SK-N-SH (cell line): ENCODE data around the gene NF2. TPM values are rescaled to one million over a fixed set of nuclear protein-coding genes. Genes with fewer than 3 reads are reported as not detected.

ENCODE experiments used
- CTCF ChIA-PET: fragments of 300-600, 350-600 bp; formaldehyde crosslinking; extraction: SDS; loops from one replicate; lab custom pipeline; 2021; lab: Yijun Ruan, JAX
- POLR2A ChIA-PET: fragments of 350-600 bp; sonication (Branson Sonifier 250); formaldehyde crosslinking; extraction: SDS; loops from one replicate; lab custom pipeline; 2020; ENCODE audit warnings: antibody characterized with exemption, inconsistent platforms; lab: Yijun Ruan, JAX
- DNase-seq: peaks from one replicate; pipeline ENCODE4 v3.0.0; 2012
- H2AFZ ChIP-seq: fragments of 200-600 bp; sonication (generic); 2 replicates; pipeline ENCODE4 v1.8.1; 2016; ENCODE audit warnings: antibody characterized with exemption, mild to moderate bottlenecking, low read depth
- H3F3A ChIP-seq: fragments of 200-600 bp; sonication (generic); replicated peaks from 2 replicates; pipeline ENCODE3; 2016; ENCODE audit warnings: antibody characterized with exemption, mild to moderate bottlenecking; ENCODE audit not compliant: insufficient read depth
- H3K27ac ChIP-seq, 2 experiments: fragments of 200-500 bp in 1 of 2; fragments of 200-600 bp in 1 of 2; sonication (Bioruptor generic) in 1 of 2; sonication (generic), shearing (Covaris generic) in 1 of 2; 2 replicates each; pipeline versions ENCODE4 v1.5.1 to v1.6.1; 2014 to 2016; ENCODE audit warnings: low read depth in 2 of 2, inconsistent platforms in 1 of 2, low read length in 1 of 2, mild to moderate bottlenecking in 1 of 2, mixed read lengths in 1 of 2
- H3K27me3 ChIP-seq: fragments of 200-600 bp; sonication (generic), shearing (Covaris generic); 2 replicates; pipeline ENCODE4 v1.6.1; 2016; ENCODE audit warnings: mixed run types; ENCODE audit not compliant: insufficient read depth
- H3K36me3 ChIP-seq, 2 experiments: fragments of 200-500 bp in 1 of 2; fragments of 200-600 bp in 1 of 2; sonication (Bioruptor generic) in 1 of 2; sonication (generic) in 1 of 2; replicated peaks in 1 of 2; 2 replicates each; pipeline versions ENCODE3 to v1.5.1; 2014 to 2016; ENCODE audit warnings: low read length in 1 of 2, mild to moderate bottlenecking in 1 of 2; ENCODE audit not compliant: insufficient read depth in 2 of 2, control insufficient read depth in 1 of 2
- H3K4me1 ChIP-seq, 2 experiments: fragments of 200-500 bp in 1 of 2; fragments of 200-600 bp in 1 of 2; sonication (Bioruptor generic) in 1 of 2; sonication (generic), shearing (Covaris generic) in 1 of 2; 2 replicates each; pipeline versions ENCODE4 v1.5.1 to v1.6.1; 2014 to 2016; ENCODE audit warnings: low read depth in 1 of 2, low read length in 1 of 2, mixed run types in 1 of 2; ENCODE audit not compliant: insufficient read depth in 2 of 2, control insufficient read depth in 1 of 2
- H3K4me2 ChIP-seq: fragments of 200-600 bp; sonication (generic), shearing (Covaris generic); 2 replicates; pipeline ENCODE4 v1.6.1; 2017; ENCODE audit warnings: mixed run types
- H3K4me3 ChIP-seq, 2 experiments: fragments of 200-500 bp in 1 of 2; fragments of 200-600 bp in 1 of 2; sonication (Bioruptor generic) in 1 of 2; sonication (generic), shearing (Covaris generic) in 1 of 2; 2 replicates each; pipeline versions ENCODE4 v1.5.1 to v1.8.1; 2014 to 2016; ENCODE audit warnings: low read depth in 2 of 2, inconsistent platforms in 1 of 2, low read length in 1 of 2, mild to moderate bottlenecking in 1 of 2, mixed read lengths in 1 of 2, moderate library complexity in 1 of 2
- H3K79me2 ChIP-seq: fragments of 200-600 bp; sonication (generic); 2 replicates; pipeline ENCODE4 v1.8.1; 2017; ENCODE audit warnings: mild to moderate bottlenecking; ENCODE audit not compliant: insufficient read depth
- H3K9ac ChIP-seq: fragments of 200-600 bp; sonication (generic); 2 replicates; pipeline ENCODE4 v1.6.1; 2017; ENCODE audit warnings: mixed run types
- H3K9me2 ChIP-seq: fragments of 200-600 bp; sonication (generic); 2 replicates; pipeline ENCODE4 v1.6.1; 2017; ENCODE audit warnings: mixed run types
- H3K9me3 ChIP-seq: fragments of 200-600 bp; sonication (generic); 2 replicates; pipeline ENCODE4 v1.6.1; 2017; ENCODE audit warnings: mixed run types, mild to moderate bottlenecking, moderate library complexity
- H4K20me1 ChIP-seq: fragments of 200-600 bp; sonication (generic); 2 replicates; pipeline ENCODE4 v1.6.1; 2017; ENCODE audit warnings: mild to moderate bottlenecking, mixed run types; ENCODE audit not compliant: insufficient read depth
- CHD2 ChIP-seq: fragments of 150-350 bp; IDR thresholded peaks from 2 replicates; pipeline ENCODE4 v1.6.1; 2018; ENCODE audit warnings: low read length; ENCODE audit not compliant: partially characterized antibody
- EP300 ChIP-seq, 2 experiments: IDR thresholded peaks; 2 replicates each; pipeline versions ENCODE4 v1.4.0 to v1.6.1; 2012; ENCODE audit warnings: borderline replicate concordance in 1 of 2, low read depth in 1 of 2, low read length in 1 of 2
- FOXJ3 ChIP-seq: sonication (generic); formaldehyde crosslinking; IDR thresholded peaks from 2 replicates; pipeline ENCODE4 v1.5.1; 2020; ENCODE audit warnings: mild to moderate bottlenecking, missing genetic modification reagents
- FOXM1 ChIP-seq: IDR thresholded peaks from 2 replicates; pipeline ENCODE4 v1.4.0; 2012; ENCODE audit warnings: low read depth, mild to moderate bottlenecking
- GABPA ChIP-seq: IDR thresholded peaks from 2 replicates; pipeline ENCODE4 v1.4.0; 2012; ENCODE audit warnings: low read depth, mild to moderate bottlenecking
- MXI1 ChIP-seq: IDR thresholded peaks from 2 replicates; pipeline ENCODE4 v1.6.1; 2012; ENCODE audit warnings: mild to moderate bottlenecking, low read depth, low read length, improper control_type of control experiment
- NFIC ChIP-seq: IDR thresholded peaks from 2 replicates; pipeline ENCODE4 v1.4.0; 2012; ENCODE audit warnings: borderline replicate concordance
- NRF1 ChIP-seq: IDR thresholded peaks from 2 replicates; pipeline ENCODE4 v1.6.1; 2012; ENCODE audit warnings: low read depth, mild to moderate bottlenecking, low read length
- POLR2AphosphoS5 ChIP-seq: IDR thresholded peaks from 2 replicates; pipeline ENCODE4 v1.6.1; 2012; ENCODE audit warnings: low read depth, low read length
- REST ChIP-seq: IDR thresholded peaks from 2 replicates; pipeline ENCODE4 v1.6.1; 2012; ENCODE audit warnings: mild to moderate bottlenecking, low read depth, low read length, moderate library complexity
- SMC3 ChIP-seq: IDR thresholded peaks from 2 replicates; pipeline ENCODE4 v1.6.1; 2012; ENCODE audit warnings: low read depth, low read length, improper control_type of control experiment
- TEAD4 ChIP-seq: IDR thresholded peaks from 2 replicates; pipeline ENCODE4 v1.4.0; 2012; ENCODE audit warnings: mild to moderate bottlenecking, borderline replicate concordance; ENCODE audit not compliant: insufficient read depth
- YY1 ChIP-seq: IDR thresholded peaks from 2 replicates; pipeline ENCODE4 v1.4.0; 2012; ENCODE audit warnings: low read depth, mild to moderate bottlenecking
- WGBS: methylation state at CpG from one replicate; pipeline ENCODE4 v1.1.6; 2017; ENCODE audit warnings: low lambda C conversion rate; 5-methylcytosine and 5-hydroxymethylcytosine counted together
- polyA plus RNA-seq, 3 experiments: library from polyadenylated mRNA; depleted of rRNA; stranded (reverse); fragments of >200 nt; gene quantifications; 2 replicates each; pipeline ENCODE4 v1.2.3, GENCODE V29; 2012

The NF2 gene
- polyA plus RNA-seq, 1 of the 3 experiments (the other 2 are of a cell fraction), result 44.1 TPM

GRCh38 chr22:29658176-29658575 lies 54.7 kb downstream of the NF2 start:
- Histone ChIP-seq H2AFZ (no peak overlapping the region), H3K9ac (no peak overlapping the region), H3K27me3 (no peaks in the 10 kb centered on the region), H3F3A (no peaks in the 10 kb centered on the region), H3K9me3 (no peaks in the 10 kb centered on the region), H3K36me3 (peaks cover 38 to 48% of the 10 kb centered on the region in 2 experiments)
- CTCF ChIA-PET, result interaction anchor here (0.7 to 1.3 kb wide), 5 partner anchors 22 to 430 kb away, joined by 3 to 4 read pairs (median 3); no protein-coding TSS in a partner anchor
- no peak for DNase-seq
- no peak for TF ChIP-seq EP300 (IDR thresholded peaks at IDR 0.05; ENCODE audit: borderline replicate concordance in 1 of 2, low read depth in 1 of 2, low read length in 1 of 2)
- TF ChIP-seq NRF1, result no peak
- TF ChIP-seq GABPA, result no peak
- no peak for TF ChIP-seq TEAD4
- no peak for TF ChIP-seq MXI1
- TF ChIP-seq, all 33 proteins: peak for 0
- WGBS, result 89% methylated on average over 4 of the region's 4 CpGs
- H3K4me1 ChIP-seq, result no peaks in the 10 kb centered on the region; a peak in 1 of 4 replicates
- no peaks in the 10 kb centered on the region for H3K79me2 ChIP-seq
- no peaks in the 10 kb centered on the region for H3K9me2 ChIP-seq
- H3K27ac ChIP-seq, result no peak overlapping the region
- no peak overlapping the region for H3K4me3 ChIP-seq
- no peaks in the 10 kb centered on the region for H4K20me1 ChIP-seq
- POLR2A ChIA-PET, result no interaction called here
- H3K4me2 ChIP-seq, result no peak overlapping the region

GRCh38 chr22:29660021-29660420 lies 56.6 kb downstream of the NF2 start:
- Histone ChIP-seq H3K27ac (no peak overlapping the region), H3K9ac (no peak overlapping the region), H3K9me3 (no peaks in the 10 kb centered on the region), H3K36me3 (peaks cover 43 to 62% of the 10 kb centered on the region in 2 experiments), H3K4me3 (no peak overlapping the region), H3K4me2 (no peak overlapping the region), H2AFZ (no peak overlapping the region), H4K20me1 (no peaks in the 10 kb centered on the region), H3K9me2 (no peaks in the 10 kb centered on the region), H3F3A (no peaks in the 10 kb centered on the region), H3K27me3 (no peaks in the 10 kb centered on the region), H3K79me2 (no peaks in the 10 kb centered on the region), H3K4me1 (no peaks in the 10 kb centered on the region; a peak in 1 of 4 replicates)
- TF ChIP-seq FOXM1 (no peak), SMC3 (no peak), GABPA (no peak), POLR2AphosphoS5 (no peak), REST (no peak), EP300 (IDR thresholded peaks at IDR 0.05; ENCODE audit: borderline replicate concordance in 1 of 2, low read depth in 1 of 2, low read length in 1 of 2) (no peak), YY1 (no peak), MXI1 (no peak), CHD2 (no peak), NFIC (no peak), FOXJ3 (no peak)
- POLR2A ChIA-PET, result no interaction called here
- CTCF ChIA-PET, result interaction anchor here (0.8 to 2.0 kb wide), 2 partner anchors 35 to 345 kb away, joined by 3 to 5 read pairs; no protein-coding TSS in a partner anchor
- DNase-seq, result no peak
- 92% methylated on average over 8 of the region's 11 CpGs for WGBS
